ENCODE results near the gene CFAP100. TPM values are rescaled to one million over a fixed set of nuclear protein-coding genes. Genes with fewer than 3 reads are reported as not detected.

CFAP100 gene
- total RNA-seq, 1 donor from 2014 or later = not detected

- TF ChIP-seq, protein P1, sequence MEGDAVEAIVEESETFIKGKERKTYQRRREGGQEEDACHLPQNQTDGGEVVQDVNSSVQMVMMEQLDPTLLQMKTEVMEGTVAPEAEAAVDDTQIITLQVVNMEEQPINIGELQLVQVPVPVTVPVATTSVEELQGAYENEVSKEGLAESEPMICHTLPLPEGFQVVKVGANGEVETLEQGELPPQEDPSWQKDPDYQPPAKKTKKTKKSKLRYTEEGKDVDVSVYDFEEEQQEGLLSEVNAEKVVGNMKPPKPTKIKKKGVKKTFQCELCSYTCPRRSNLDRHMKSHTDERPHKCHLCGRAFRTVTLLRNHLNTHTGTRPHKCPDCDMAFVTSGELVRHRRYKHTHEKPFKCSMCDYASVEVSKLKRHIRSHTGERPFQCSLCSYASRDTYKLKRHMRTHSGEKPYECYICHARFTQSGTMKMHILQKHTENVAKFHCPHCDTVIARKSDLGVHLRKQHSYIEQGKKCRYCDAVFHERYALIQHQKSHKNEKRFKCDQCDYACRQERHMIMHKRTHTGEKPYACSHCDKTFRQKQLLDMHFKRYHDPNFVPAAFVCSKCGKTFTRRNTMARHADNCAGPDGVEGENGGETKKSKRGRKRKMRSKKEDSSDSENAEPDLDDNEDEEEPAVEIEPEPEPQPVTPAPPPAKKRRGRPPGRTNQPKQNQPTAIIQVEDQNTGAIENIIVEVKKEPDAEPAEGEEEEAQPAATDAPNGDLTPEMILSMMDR (IDR thresholded peaks at IDR 0.05) = no peak
- TF ChIP-seq EZH2phosphoT487 (IDR thresholded peaks at IDR 0.05) = no peak
- TF ChIP-seq EZH2 (IDR thresholded peaks at IDR 0.05) = no peak
- no peaks in the 10 kb centered on the region for H3K27me3 ChIP-seq
- no peaks in the 10 kb centered on the region for H3F3A ChIP-seq (ENCODE audit: low read depth)
- peaks cover 20% of the 10 kb centered on the region for H4K20me1 ChIP-seq (ENCODE audit: low read depth)
- no peaks in the 10 kb centered on the region for H3K4me1 ChIP-seq
- Mint-ChIP-seq H3K36me3 (peaks cover 47% of the 10 kb centered on the region), H3K4me1 (peaks cover 2% of the 10 kb centered on the region), H3K9me3 (no peaks in the 10 kb centered on the region), H3K27ac (no peak overlapping the region), H3K27me3 (ENCODE audit: insufficient read depth, low read depth) (no peaks in the 10 kb centered on the region), H3K4me3 (no peak overlapping the region)
- H3K4me2 ChIP-seq = no peak overlapping the region
- H3K9ac ChIP-seq = no peak overlapping the region
- peaks cover 32% of the 10 kb centered on the region for H3K79me2 ChIP-seq (ENCODE audit: low read depth)
- H3K36me3 ChIP-seq = peaks cover 10% of the 10 kb centered on the region
- no peak overlapping the region for H2AFZ ChIP-seq (replicated peaks)
- H3K9me3 ChIP-seq (ENCODE audit: low read depth) = no peaks in the 10 kb centered on the region
- H3K4me3 ChIP-seq = no peak overlapping the region
- DNase-seq (ENCODE audit: low spot score) = no peak
- H3K27ac ChIP-seq = no peak overlapping the region
These were observed 68.8 kb downstream of the CFAP100 start for GRCh38 chr3:126463521-126463920.

GRCh38 chr3:126464093-126464492, 69.4 kb downstream of the CFAP100 start:
- Histone ChIP-seq H2AFZ (replicated peaks) (no peak overlapping the region), H3K79me2 (ENCODE audit: low read depth) (peaks cover 33% of the 10 kb centered on the region), H3K27me3 (no peaks in the 10 kb centered on the region), H3K36me3 (peaks cover 10% of the 10 kb centered on the region), H3K4me2 (no peak overlapping the region), H3F3A (ENCODE audit: low read depth) (no peaks in the 10 kb centered on the region), H3K9me3 (ENCODE audit: low read depth) (no peaks in the 10 kb centered on the region), H3K9ac (no peak overlapping the region), H4K20me1 (ENCODE audit: low read depth) (peaks cover 25% of the 10 kb centered on the region), H3K4me1 (no peaks in the 10 kb centered on the region), H3K4me3 (no peak overlapping the region), H3K27ac (no peak overlapping the region)
- H3K4me3 Mint-ChIP-seq = no peak overlapping the region
- peaks cover 48% of the 10 kb centered on the region for H3K36me3 Mint-ChIP-seq
- no peak for TF ChIP-seq EZH2phosphoT487 (IDR thresholded peaks at IDR 0.05)
- TF ChIP-seq, protein P1 (IDR thresholded peaks at IDR 0.05) = no peak
- TF ChIP-seq EZH2 (IDR thresholded peaks at IDR 0.05) = no peak
- H3K27ac Mint-ChIP-seq = no peak overlapping the region
- H3K9me3 Mint-ChIP-seq = no peaks in the 10 kb centered on the region
- H3K27me3 Mint-ChIP-seq (ENCODE audit: insufficient read depth, low read depth) = no peaks in the 10 kb centered on the region
- no peak for DNase-seq (ENCODE audit: low spot score)
- peaks cover 2% of the 10 kb centered on the region for H3K4me1 Mint-ChIP-seq

DNA sequence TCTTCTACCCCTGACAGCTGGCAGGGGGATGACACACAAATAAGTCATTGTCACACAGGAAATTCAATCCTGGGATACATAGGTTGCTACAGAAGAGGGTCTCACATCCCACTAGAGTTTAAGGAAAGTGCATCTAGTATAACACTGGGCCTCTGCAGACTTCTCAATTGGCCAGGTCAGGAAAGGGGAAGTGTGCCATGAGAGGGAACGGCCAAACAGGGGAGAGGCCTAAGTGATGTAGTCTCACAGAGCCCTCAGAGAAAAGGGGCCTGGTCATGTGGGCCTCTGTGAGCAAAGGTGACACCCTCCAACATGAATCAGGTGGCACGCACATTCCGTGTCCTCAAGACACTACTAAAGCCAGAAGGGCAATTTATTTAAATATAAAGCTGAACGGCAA, 69.8 kb downstream of the CFAP100 start:
- Histone ChIP-seq H3K9ac (no peak overlapping the region), H3K9me3 (ENCODE audit: low read depth) (no peaks in the 10 kb centered on the region), H3K27ac (no peak overlapping the region), H4K20me1 (ENCODE audit: low read depth) (peaks cover 26% of the 10 kb centered on the region), H3K4me2 (no peak overlapping the region), H3F3A (ENCODE audit: low read depth) (no peaks in the 10 kb centered on the region), H3K4me3 (no peak overlapping the region), H3K27me3 (no peaks in the 10 kb centered on the region), H3K36me3 (peaks cover 10% of the 10 kb centered on the region), H3K4me1 (no peaks in the 10 kb centered on the region), H3K79me2 (ENCODE audit: low read depth) (peaks cover 37% of the 10 kb centered on the region), H2AFZ (replicated peaks) (no peak overlapping the region)
- TF ChIP-seq, protein P1 (IDR thresholded peaks at IDR 0.05) = no peak
- TF ChIP-seq EZH2 (IDR thresholded peaks at IDR 0.05) (no peak), EZH2phosphoT487 (IDR thresholded peaks at IDR 0.05) (no peak)
- Mint-ChIP-seq H3K9me3 (no peaks in the 10 kb centered on the region), H3K4me1 (peaks cover 2% of the 10 kb centered on the region), H3K27ac (no peak overlapping the region), H3K36me3 (peaks cover 51% of the 10 kb centered on the region), H3K27me3 (ENCODE audit: insufficient read depth, low read depth) (no peaks in the 10 kb centered on the region), H3K4me3 (no peak overlapping the region)
- DNase-seq (ENCODE audit: low spot score) = no peak

Measured in neural progenitor cell (in vitro differentiated cells).